SU-DHL-6 (cell line): Measurements from ENCODE around the gene WNT2B.

Experiments used
- H2AFZ ChIP-seq: fragments of 200-600 bp; sonication (generic); 2 replicates; pipeline ENCODE4 v1.6.1; 2014; ENCODE audit warnings: low read depth, mild to moderate bottlenecking, moderate library complexity, mixed read lengths, antibody characterized with exemption, low read length; ENCODE audit not compliant: severe bottlenecking
- H3F3A ChIP-seq: fragments of 200-600 bp; shearing (Covaris generic); 2 replicates; pipeline ENCODE4 v1.6.0; 2016; ENCODE audit warnings: antibody characterized with exemption, mild to moderate bottlenecking; ENCODE audit not compliant: insufficient read depth
- H3K27ac ChIP-seq: fragments of 200-600 bp; sonication (generic); 2 replicates; pipeline ENCODE4 v1.5.1; 2016; ENCODE audit warnings: low read depth, mild to moderate bottlenecking, low read length, moderate library complexity, mixed read lengths
- H3K27me3 ChIP-seq: fragments of 200-600 bp; sonication (generic), shearing (Covaris generic); 2 replicates; pipeline ENCODE4 v1.6.0; 2014; ENCODE audit warnings: mild to moderate bottlenecking, low read length
- H3K36me3 ChIP-seq: fragments of 200-600 bp; sonication (generic); 2 replicates; pipeline ENCODE4 v1.6.1; 2014; ENCODE audit warnings: mild to moderate bottlenecking, low read length, mixed read lengths
- H3K4me2 ChIP-seq: fragments of 300-600, 200-600 bp; shearing (Covaris generic), sonication (generic); 2 replicates; pipeline ENCODE4 v1.6.0; 2014; ENCODE audit warnings: low read length, low read depth, mild to moderate bottlenecking; ENCODE audit not compliant: poor library complexity, severe bottlenecking
- H3K4me3 ChIP-seq: fragments of 200-600 bp; sonication (generic); 2 replicates; pipeline ENCODE4 v1.5.1; 2014; ENCODE audit warnings: antibody characterized with exemption, low read length, mild to moderate bottlenecking, mixed read lengths; ENCODE audit not compliant: insufficient read depth, poor library complexity, severe bottlenecking
- H3K79me2 ChIP-seq: fragments of 200-600 bp; sonication (generic); 2 replicates; pipeline ENCODE4 v1.6.1; 2014; ENCODE audit warnings: mild to moderate bottlenecking, low read length, moderate library complexity; ENCODE audit not compliant: insufficient read depth
- H3K9ac ChIP-seq: fragments of 200-600 bp; sonication (generic); 2 replicates; pipeline ENCODE4 v1.7.0; 2014; ENCODE audit warnings: mild to moderate bottlenecking, low read length
- H3K9me2 ChIP-seq: fragments of 200-600 bp; sonication (generic); replicated peaks from 2 replicates; pipeline ENCODE4 v1.6.1; 2014; ENCODE audit warnings: low read length; ENCODE audit not compliant: insufficient read depth
- H3K9me3 ChIP-seq: fragments of 200-600 bp; sonication (generic); 2 replicates; pipeline ENCODE4 v1.6.1; 2014; ENCODE audit warnings: low read length, mixed read lengths; ENCODE audit not compliant: insufficient read depth
- H4K20me1 ChIP-seq: fragments of 200-600 bp; sonication (generic); 2 replicates; pipeline ENCODE4 v1.6.1; 2014; ENCODE audit warnings: low read depth, mild to moderate bottlenecking, antibody characterized with exemption, low read length, moderate library complexity, mixed read lengths
- EZH2phosphoT487 ChIP-seq: fragments of 200-600 bp; sonication (generic), shearing (Covaris generic); conservative IDR thresholded peaks from 2 replicates; pipeline ENCODE4 v1.6.1; 2018; ENCODE audit warnings: mild to moderate bottlenecking, antibody characterized with exemption, low read length, moderate library complexity, mixed read lengths
- TF ChIP-seq, protein P1 (sequence below): fragments of 200-600 bp; sonication (generic); IDR thresholded peaks from one replicate; pipeline ENCODE4 v1.5.1; 2017; ENCODE audit warnings: antibody characterized with exemption, mild to moderate bottlenecking, low read length, moderate library complexity; ENCODE audit not compliant: insufficient read depth, poor library complexity, severe bottlenecking

Gene WNT2B

DNA sequence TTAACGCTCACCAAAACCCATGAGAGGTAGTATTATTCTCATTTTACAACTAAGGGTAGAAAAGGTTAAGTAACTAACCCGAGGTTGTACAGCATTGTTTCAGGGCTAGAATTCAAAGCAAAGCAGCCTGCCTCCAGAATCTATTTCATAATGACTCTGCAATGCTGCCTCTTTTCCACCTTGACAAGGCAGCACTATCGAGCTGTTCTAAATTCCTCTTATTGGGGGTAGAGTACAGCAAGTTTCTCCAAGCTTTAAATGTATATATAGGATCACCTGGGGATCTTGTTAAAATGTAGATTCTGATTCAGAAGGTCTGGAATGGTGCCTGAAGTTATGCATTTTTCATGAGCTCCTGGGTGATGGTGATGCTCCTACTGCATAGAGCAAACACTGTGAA, 30.1 kb downstream of the WNT2B start:
- Histone ChIP-seq H2AFZ (no peak overlapping the region), H3K4me2 (no peak overlapping the region), H3K79me2 (no peaks in the 10 kb centered on the region), H3F3A (no peaks in the 10 kb centered on the region), H4K20me1 (no peaks in the 10 kb centered on the region), H3K27me3 (no peaks in the 10 kb centered on the region), H3K9me2 (no peaks in the 10 kb centered on the region), H3K4me3 (no peak overlapping the region), H3K27ac (no peak overlapping the region), H3K36me3 (no peaks in the 10 kb centered on the region), H3K9me3 (no peaks in the 10 kb centered on the region), H3K9ac (no peak overlapping the region)
- no peak for TF ChIP-seq EZH2phosphoT487
- TF ChIP-seq, protein P1, sequence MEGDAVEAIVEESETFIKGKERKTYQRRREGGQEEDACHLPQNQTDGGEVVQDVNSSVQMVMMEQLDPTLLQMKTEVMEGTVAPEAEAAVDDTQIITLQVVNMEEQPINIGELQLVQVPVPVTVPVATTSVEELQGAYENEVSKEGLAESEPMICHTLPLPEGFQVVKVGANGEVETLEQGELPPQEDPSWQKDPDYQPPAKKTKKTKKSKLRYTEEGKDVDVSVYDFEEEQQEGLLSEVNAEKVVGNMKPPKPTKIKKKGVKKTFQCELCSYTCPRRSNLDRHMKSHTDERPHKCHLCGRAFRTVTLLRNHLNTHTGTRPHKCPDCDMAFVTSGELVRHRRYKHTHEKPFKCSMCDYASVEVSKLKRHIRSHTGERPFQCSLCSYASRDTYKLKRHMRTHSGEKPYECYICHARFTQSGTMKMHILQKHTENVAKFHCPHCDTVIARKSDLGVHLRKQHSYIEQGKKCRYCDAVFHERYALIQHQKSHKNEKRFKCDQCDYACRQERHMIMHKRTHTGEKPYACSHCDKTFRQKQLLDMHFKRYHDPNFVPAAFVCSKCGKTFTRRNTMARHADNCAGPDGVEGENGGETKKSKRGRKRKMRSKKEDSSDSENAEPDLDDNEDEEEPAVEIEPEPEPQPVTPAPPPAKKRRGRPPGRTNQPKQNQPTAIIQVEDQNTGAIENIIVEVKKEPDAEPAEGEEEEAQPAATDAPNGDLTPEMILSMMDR: no peak

DNA sequence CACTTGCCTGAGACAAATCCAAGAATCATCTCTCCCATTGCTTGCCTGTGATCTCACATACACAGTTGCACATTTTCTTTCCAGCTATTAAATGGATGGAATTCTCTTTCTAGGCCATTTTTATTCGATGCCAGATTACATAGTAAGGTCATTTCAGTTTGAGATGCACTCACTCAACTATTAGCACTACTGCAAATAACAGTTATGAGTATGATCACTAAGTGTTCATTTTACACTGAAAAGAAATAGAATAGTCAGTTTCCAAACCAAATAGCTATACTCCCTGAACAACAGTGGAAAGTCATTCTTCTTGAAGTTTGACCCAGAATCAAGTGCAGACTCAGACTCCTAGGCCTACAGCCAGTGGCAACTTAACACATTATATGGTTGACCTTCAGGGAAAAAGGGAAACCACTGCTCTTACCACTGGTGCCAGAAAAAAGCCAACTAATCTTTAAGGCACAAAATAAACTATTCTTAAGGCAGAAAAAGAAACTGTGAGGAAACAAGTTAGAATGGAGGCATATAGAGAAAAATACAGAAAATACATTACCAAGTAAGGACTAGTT, 31.5 kb downstream of the WNT2B start:
- Histone ChIP-seq H3K9me2 (no peaks in the 10 kb centered on the region), H2AFZ (no peak overlapping the region), H3K9me3 (no peaks in the 10 kb centered on the region), H3F3A (no peaks in the 10 kb centered on the region), H3K27ac (no peak overlapping the region), H3K27me3 (no peaks in the 10 kb centered on the region), H3K36me3 (no peaks in the 10 kb centered on the region), H3K4me3 (no peak overlapping the region), H3K79me2 (no peaks in the 10 kb centered on the region), H4K20me1 (no peaks in the 10 kb centered on the region), H3K4me2 (no peak overlapping the region), H3K9ac (no peak overlapping the region)
- TF ChIP-seq, protein P1: no peak
- no peak for TF ChIP-seq EZH2phosphoT487

DNA sequence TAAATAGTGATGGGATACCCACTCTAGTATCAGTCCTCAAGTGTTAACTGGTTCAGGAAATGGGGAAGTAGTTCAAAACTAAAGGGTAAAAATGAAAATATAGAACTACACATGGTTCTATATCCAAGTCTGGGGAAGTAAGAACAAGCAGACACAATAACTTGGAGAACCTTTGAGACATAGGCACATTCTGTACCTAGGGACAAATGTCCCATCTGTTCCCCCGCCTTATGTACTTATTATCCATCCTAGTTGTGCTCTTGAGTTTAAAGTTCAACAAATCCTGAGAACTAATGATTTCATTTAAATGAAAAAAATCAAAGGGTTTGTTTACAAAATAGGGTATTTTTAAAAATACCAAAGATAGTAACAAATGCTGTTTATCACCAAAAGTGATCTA, 32.5 kb downstream of the WNT2B start:
- H3K4me3 ChIP-seq: no peak overlapping the region
- no peaks in the 10 kb centered on the region for H3K9me2 ChIP-seq
- H2AFZ ChIP-seq: no peak overlapping the region
- no peak overlapping the region for H3K4me2 ChIP-seq
- H3K9ac ChIP-seq: no peak overlapping the region
- no peak for TF ChIP-seq EZH2phosphoT487
- TF ChIP-seq, protein P1: no peak
- no peak overlapping the region for H3K27ac ChIP-seq
- no peaks in the 10 kb centered on the region for H4K20me1 ChIP-seq
- H3K27me3 ChIP-seq: no peaks in the 10 kb centered on the region
- H3K79me2 ChIP-seq: no peaks in the 10 kb centered on the region
- H3K9me3 ChIP-seq: no peaks in the 10 kb centered on the region
- no peaks in the 10 kb centered on the region for H3F3A ChIP-seq
- no peaks in the 10 kb centered on the region for H3K36me3 ChIP-seq
